Measurements from ENCODE around the gene MATN4.

MATN4 gene

GRCh38 chr20:45291526-45291925, 16.6 kb downstream of the MATN4 start:
- TF ChIP-seq CTCF (IDR thresholded peaks at IDR 0.05; ENCODE audit: low read length, missing control alignments): no peak
- no peak for DNase-seq (ENCODE audit: low read depth)

DNA sequence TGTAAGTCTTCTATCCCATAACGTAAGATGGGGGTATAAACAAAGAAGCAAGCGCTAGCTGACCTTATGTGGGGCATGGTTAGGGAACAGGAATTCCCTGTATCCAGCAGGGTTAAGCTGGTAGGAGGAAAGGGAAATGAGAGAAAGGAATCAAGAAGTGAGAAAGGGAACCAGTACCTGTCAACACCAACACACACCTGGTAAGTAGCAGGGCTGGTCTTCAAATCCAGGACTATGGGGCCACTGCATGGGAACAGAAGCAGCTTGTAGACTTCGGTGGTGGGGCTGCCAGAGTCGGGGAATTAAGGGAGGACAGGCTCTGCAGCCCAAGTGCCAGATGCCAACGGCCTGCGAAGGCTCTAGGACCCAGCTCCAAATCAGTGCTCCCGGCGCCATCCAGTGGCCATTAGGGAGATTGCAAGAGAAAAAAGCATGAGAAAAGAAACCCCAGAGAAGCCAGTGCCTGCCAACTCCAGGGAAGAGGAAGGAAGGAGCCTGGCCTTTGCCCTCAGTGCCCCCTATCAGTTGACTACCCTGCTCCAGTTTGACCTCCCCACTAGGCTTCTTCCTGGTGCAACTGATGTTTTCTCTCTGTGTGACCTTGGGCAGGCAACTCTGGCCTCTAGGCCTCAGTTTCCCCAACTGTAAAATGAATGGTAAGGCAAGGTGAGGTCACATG, 17.3 kb downstream of the MATN4 start:
- H3K4me3 ChIP-seq (replicated peaks; ENCODE audit: low read depth, low read length): no peak overlapping the region
- peak; percentile 92 for TF ChIP-seq CTCF (IDR thresholded peaks at IDR 0.05; ENCODE audit: low read length, missing control alignments)
- DNase-seq (ENCODE audit: low read depth): peak; percentile 79

More at GRCh38 chr20:45291526-45291925, 16.6 kb downstream of the MATN4 start:
- H3K4me3 ChIP-seq (replicated peaks; ENCODE audit: low read depth, low read length): no peak overlapping the region

DNA sequence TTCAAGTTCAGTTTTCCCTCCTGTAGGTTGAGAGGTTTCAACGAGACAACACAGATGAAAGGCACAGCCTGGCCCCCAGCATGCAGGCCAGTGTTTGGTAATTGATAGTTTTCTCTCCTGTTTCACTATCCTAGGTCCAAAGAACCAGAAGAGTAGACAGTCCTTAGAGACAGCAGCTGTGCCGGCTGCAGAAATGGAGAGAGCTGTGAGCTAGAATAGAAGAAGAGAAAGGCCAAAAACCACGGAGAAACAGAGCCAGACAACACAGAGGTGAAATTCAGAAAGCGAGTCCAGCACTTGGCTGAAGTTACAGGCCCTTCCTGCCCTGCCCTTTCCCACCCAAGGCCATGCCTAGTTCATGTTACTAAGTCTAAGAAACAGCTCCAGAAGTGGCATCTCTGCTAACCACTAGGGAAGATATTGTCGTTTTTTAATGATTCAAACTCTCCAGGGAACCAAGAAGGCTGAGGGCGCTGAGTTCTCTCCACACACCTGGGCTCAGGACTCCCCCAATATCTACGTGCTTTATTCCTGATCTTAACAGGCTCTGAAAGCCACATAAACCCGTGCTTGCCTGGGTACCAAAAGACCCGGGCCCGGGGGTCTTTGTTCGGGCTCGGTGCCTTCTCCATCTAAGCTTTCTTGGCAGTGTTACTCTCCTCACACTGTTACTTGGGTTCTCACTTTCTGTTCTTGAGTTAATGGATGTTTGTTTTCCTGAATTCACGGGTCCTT, 18.0 kb downstream of the MATN4 start:
- no peak for TF ChIP-seq CTCF (IDR thresholded peaks at IDR 0.05; ENCODE audit: low read length, missing control alignments)
- H3K4me3 ChIP-seq (replicated peaks; ENCODE audit: low read depth, low read length): no peak overlapping the region
- DNase-seq (ENCODE audit: low read depth): no peak

GRCh38 chr20:45288860-45289259, 19.2 kb downstream of the MATN4 start:
- H3K4me3 ChIP-seq (replicated peaks; ENCODE audit: low read depth, low read length): no peak overlapping the region
- no peak for TF ChIP-seq CTCF (IDR thresholded peaks at IDR 0.05; ENCODE audit: low read length, missing control alignments)
- no peak for DNase-seq (ENCODE audit: low read depth)

DNA sequence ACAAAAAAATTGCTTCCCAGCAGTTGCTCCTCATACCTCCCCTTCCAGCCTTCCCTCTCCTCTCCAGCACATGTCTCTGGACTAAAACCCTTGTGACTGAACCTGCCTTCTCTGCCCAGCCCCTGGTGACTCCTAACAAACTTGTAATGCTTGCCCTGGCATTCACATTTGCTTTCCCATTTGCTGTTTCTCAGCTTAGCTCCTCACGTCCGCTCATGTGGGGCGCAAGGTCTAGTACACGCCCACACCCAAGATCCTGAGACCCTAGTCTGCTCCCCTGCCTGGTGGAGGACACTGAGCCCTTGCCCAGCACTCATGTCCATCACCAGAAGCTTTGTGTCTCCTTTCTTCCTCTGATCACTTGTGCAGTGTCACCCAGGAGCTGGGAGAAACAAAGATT, 19.7 kb downstream of the MATN4 start:
- TF ChIP-seq CTCF (IDR thresholded peaks at IDR 0.05; ENCODE audit: low read length, missing control alignments): no peak
- H3K4me3 ChIP-seq (replicated peaks; ENCODE audit: low read depth, low read length): no peak overlapping the region
- no peak for DNase-seq (ENCODE audit: low read depth)

DNA sequence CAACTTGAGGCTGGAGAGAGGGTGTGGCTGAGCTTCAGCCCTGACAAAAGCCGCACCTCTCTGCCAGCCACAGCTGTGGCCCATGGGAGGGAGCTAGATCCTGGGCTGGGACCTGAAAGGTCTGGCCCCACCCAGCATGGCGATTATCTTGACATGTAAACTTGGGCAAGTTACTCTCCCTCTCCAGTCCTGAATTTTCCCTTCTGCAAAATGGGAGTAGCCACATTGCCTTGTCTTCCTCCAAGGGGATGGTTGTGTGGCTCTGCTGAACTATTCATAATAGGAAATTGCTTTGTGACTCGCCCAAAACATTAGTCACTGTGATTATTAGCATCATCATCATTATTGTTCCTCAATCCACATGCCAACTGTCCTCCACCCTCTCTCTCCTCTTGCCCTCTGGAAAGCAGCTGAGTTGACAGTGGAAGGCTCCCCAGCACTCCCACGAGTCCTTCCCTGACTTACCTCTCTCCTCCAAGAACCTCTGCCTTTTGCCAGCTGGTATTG, 24.5 kb downstream of the MATN4 start:
- no peak overlapping the region for H3K4me3 ChIP-seq (replicated peaks; ENCODE audit: low read depth, low read length)
- TF ChIP-seq CTCF (IDR thresholded peaks at IDR 0.05; ENCODE audit: low read length, missing control alignments): no peak
- no peak for DNase-seq (ENCODE audit: low read depth)
